GM12878 (cell line): Measurements from ENCODE around the gene BATF. TPM values are rescaled to one million over a fixed set of nuclear protein-coding genes. Genes with fewer than 3 reads are reported as not detected.

Source experiments
- ASH2L ChIP-seq: fragments of 300-600, 200-600 bp; sonication (generic); IDR thresholded peaks from 2 replicates; pipeline ENCODE4 v1.6.1; 2017; ENCODE audit warnings: low read depth, mild to moderate bottlenecking, borderline replicate concordance
- CBFB ChIP-seq: IDR thresholded peaks from 2 replicates; pipeline ENCODE4 v1.6.1; 2016; ENCODE audit warnings: antibody characterized with exemption, low read depth
- IKZF2 ChIP-seq, 2 experiments: fragments of 450-650 bp; IDR thresholded peaks; 2 replicates each; pipeline ENCODE4 v1.6.1; 2017; ENCODE audit warnings: mild to moderate bottlenecking in 2 of 2, moderate library complexity in 2 of 2
- KAT2A ChIP-seq: conservative IDR thresholded peaks from 2 replicates; pipeline ENCODE4 v1.6.1; 2011; ENCODE audit warnings: low read depth, low read length; ENCODE audit not compliant: control insufficient read depth
- KLF5 ChIP-seq: fragments of 450-650 bp; IDR thresholded peaks from 2 replicates; pipeline ENCODE4 v1.6.1; 2014; ENCODE audit warnings: mild to moderate bottlenecking; ENCODE audit not compliant: partially characterized antibody
- MEF2A ChIP-seq: IDR thresholded peaks from 2 replicates; pipeline ENCODE4 v1.6.1; 2011; ENCODE audit warnings: low read depth, mild to moderate bottlenecking, low read length, moderate library complexity; ENCODE audit not compliant: insufficient read depth
- RELA ChIP-seq: fragments of 450-650 bp; IDR thresholded peaks from 2 replicates; pipeline ENCODE4 v1.8.0; 2014; ENCODE audit warnings: borderline replicate concordance; ENCODE audit not compliant: partially characterized antibody
- RFX5 ChIP-seq: IDR thresholded peaks from 2 replicates; pipeline ENCODE4 v1.6.1; 2011; ENCODE audit warnings: low read depth, low read length, improper control_type of control experiment
- SIN3A ChIP-seq: IDR thresholded peaks from 2 replicates; pipeline ENCODE4 v1.6.1; 2012; ENCODE audit warnings: low read depth, low read length, improper control_type of control experiment
- SMC3 ChIP-seq: IDR thresholded peaks from 2 replicates; pipeline ENCODE4 v1.6.1; 2011; ENCODE audit warnings: low read length, improper control_type of control experiment, borderline replicate concordance
- SUPT20H ChIP-seq: IDR thresholded peaks from 2 replicates; pipeline ENCODE4 v1.6.1; 2011; ENCODE audit warnings: low read depth, mild to moderate bottlenecking, low read length, moderate library complexity, borderline replicate concordance; ENCODE audit not compliant: control insufficient read depth
- TCF12 ChIP-seq: IDR thresholded peaks from 2 replicates; pipeline ENCODE4 v1.6.1; 2011; ENCODE audit warnings: low read depth, mild to moderate bottlenecking, low read length
- YBX1 ChIP-seq: fragments of 450-650 bp; IDR thresholded peaks from 2 replicates; pipeline ENCODE4 v1.6.1; 2016; ENCODE audit warnings: antibody characterized with exemption
- ZNF207 ChIP-seq: fragments of 450-650 bp; IDR thresholded peaks from 2 replicates; pipeline ENCODE4 v1.6.1; 2014; ENCODE audit warnings: antibody characterized with exemption, mild to moderate bottlenecking, borderline replicate concordance
- polyA plus RNA-seq, 11 experiments: library from polyadenylated mRNA; depleted of rRNA in 4 of 11; unstranded in 6 of 11; stranded (reverse) in 5 of 11; fragments of >200 nt; fragmentation: Nextera tagmentation in 4 of 11; fragmentation: Illumina TruSeq in 1 of 11; extraction: Ambion mirVana in 4 of 11; extraction: Trizol in 1 of 11; gene quantifications; 1 replicate in 1 of 11; 2 replicates in 10 of 11; pipeline versions ENCODE4 v1.2.1 to v1.2.3, GENCODE V29; 2011 to 2016; ENCODE audit warnings: inconsistent platforms in 2 of 11, missing spikeins in 2 of 11, low read depth in 1 of 11
- total RNA-seq, 4 experiments: library from RNA; depleted of rRNA in 3 of 4; stranded (reverse); fragments of >200 nt in 3 of 4; fragmentation: Illumina TruSeq in 1 of 4; extraction: Trizol in 1 of 4; gene quantifications; 2 replicates each; pipeline versions ENCODE4 v1.2.1 to v1.2.3, GENCODE V29; 2013 to 2021
- TF ChIP-seq, protein P1 (sequence below): fragments of 450-650 bp; IDR thresholded peaks from 2 replicates; pipeline ENCODE4 v1.6.1; 2017; ENCODE audit warnings: antibody characterized with exemption, mild to moderate bottlenecking, moderate library complexity
- TF ChIP-seq, protein P2 (sequence below): fragments of 150-350 bp; IDR thresholded peaks from 2 replicates; pipeline ENCODE4 v1.6.1; 2016; ENCODE audit warnings: low read depth, low read length
- TF ChIP-seq, protein P3 (sequence below): fragments of 450-650 bp; IDR thresholded peaks from 2 replicates; pipeline ENCODE4 v1.6.1; 2018; ENCODE audit warnings: mild to moderate bottlenecking, low read depth, moderate library complexity; ENCODE audit not compliant: partially characterized antibody
- TF ChIP-seq, protein P4 (sequence below): fragments of 450-650 bp; IDR thresholded peaks from 2 replicates; pipeline ENCODE4 v1.6.1; 2017; ENCODE audit warnings: borderline replicate concordance
- TF ChIP-seq, protein P5 (sequence below): IDR thresholded peaks from 2 replicates; pipeline ENCODE4 v1.6.1; 2012; ENCODE audit warnings: low read length, inconsistent platforms

Gene BATF
- total and polyA plus RNA-seq, 10 of the 15 experiments (the other 5 are each of a cell fraction or from before 2014, with no cell fraction given): 10.0 to 154 (median 103) TPM

DNA sequence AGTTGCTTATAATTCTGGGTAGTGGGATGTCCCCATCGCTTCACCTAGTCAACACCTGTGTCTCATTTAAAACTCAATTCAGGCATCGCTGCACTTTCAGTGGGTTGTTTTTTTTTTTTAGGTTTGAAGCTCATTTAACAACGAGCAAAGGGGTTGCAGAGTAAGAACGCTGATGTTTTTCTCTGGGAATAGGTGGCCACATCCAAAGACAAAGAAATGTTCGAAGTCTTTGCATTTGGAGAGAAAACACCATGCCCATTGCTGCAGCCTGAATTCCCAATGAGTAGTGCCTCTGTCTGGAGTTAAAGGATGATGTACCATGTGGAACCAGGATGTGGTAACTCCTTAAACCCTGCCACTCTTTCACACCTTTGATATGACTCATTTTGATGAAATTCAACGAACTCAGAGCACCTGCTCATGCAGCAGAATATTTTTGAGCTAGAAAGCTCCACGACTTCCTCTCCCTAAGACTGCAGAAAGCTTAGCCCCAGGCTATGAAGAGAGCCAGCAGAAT lies 35.1 kb upstream of the BATF start (continued):
- TF ChIP-seq, protein P1, sequence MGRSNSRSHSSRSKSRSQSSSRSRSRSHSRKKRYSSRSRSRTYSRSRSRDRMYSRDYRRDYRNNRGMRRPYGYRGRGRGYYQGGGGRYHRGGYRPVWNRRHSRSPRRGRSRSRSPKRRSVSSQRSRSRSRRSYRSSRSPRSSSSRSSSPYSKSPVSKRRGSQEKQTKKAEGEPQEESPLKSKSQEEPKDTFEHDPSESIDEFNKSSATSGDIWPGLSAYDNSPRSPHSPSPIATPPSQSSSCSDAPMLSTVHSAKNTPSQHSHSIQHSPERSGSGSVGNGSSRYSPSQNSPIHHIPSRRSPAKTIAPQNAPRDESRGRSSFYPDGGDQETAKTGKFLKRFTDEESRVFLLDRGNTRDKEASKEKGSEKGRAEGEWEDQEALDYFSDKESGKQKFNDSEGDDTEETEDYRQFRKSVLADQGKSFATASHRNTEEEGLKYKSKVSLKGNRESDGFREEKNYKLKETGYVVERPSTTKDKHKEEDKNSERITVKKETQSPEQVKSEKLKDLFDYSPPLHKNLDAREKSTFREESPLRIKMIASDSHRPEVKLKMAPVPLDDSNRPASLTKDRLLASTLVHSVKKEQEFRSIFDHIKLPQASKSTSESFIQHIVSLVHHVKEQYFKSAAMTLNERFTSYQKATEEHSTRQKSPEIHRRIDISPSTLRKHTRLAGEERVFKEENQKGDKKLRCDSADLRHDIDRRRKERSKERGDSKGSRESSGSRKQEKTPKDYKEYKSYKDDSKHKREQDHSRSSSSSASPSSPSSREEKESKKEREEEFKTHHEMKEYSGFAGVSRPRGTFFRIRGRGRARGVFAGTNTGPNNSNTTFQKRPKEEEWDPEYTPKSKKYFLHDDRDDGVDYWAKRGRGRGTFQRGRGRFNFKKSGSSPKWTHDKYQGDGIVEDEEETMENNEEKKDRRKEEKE: no peak
- TF ChIP-seq, protein P2, sequence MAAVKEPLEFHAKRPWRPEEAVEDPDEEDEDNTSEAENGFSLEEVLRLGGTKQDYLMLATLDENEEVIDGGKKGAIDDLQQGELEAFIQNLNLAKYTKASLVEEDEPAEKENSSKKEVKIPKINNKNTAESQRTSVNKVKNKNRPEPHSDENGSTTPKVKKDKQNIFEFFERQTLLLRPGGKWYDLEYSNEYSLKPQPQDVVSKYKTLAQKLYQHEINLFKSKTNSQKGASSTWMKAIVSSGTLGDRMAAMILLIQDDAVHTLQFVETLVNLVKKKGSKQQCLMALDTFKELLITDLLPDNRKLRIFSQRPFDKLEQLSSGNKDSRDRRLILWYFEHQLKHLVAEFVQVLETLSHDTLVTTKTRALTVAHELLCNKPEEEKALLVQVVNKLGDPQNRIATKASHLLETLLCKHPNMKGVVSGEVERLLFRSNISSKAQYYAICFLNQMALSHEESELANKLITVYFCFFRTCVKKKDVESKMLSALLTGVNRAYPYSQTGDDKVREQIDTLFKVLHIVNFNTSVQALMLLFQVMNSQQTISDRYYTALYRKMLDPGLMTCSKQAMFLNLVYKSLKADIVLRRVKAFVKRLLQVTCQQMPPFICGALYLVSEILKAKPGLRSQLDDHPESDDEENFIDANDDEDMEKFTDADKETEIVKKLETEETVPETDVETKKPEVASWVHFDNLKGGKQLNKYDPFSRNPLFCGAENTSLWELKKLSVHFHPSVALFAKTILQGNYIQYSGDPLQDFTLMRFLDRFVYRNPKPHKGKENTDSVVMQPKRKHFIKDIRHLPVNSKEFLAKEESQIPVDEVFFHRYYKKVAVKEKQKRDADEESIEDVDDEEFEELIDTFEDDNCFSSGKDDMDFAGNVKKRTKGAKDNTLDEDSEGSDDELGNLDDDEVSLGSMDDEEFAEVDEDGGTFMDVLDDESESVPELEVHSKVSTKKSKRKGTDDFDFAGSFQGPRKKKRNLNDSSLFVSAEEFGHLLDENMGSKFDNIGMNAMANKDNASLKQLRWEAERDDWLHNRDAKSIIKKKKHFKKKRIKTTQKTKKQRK: no peak
- TF ChIP-seq ZNF207 (no peak), RELA (no peak), RFX5 (no peak), TCF12 (peak; percentile 96), KAT2A (no peak), ASH2L (no peak), SUPT20H (no peak), YBX1 (no peak), KLF5 (no peak), IKZF2 (IDR thresholded peaks at IDR 0.05) (peak; percentile 99), SMC3 (no peak), SIN3A (no peak), CBFB (peak; percentile 87; the same call in 1 of the 2 replicates), MEF2A (no peak)
- TF ChIP-seq, protein P3, sequence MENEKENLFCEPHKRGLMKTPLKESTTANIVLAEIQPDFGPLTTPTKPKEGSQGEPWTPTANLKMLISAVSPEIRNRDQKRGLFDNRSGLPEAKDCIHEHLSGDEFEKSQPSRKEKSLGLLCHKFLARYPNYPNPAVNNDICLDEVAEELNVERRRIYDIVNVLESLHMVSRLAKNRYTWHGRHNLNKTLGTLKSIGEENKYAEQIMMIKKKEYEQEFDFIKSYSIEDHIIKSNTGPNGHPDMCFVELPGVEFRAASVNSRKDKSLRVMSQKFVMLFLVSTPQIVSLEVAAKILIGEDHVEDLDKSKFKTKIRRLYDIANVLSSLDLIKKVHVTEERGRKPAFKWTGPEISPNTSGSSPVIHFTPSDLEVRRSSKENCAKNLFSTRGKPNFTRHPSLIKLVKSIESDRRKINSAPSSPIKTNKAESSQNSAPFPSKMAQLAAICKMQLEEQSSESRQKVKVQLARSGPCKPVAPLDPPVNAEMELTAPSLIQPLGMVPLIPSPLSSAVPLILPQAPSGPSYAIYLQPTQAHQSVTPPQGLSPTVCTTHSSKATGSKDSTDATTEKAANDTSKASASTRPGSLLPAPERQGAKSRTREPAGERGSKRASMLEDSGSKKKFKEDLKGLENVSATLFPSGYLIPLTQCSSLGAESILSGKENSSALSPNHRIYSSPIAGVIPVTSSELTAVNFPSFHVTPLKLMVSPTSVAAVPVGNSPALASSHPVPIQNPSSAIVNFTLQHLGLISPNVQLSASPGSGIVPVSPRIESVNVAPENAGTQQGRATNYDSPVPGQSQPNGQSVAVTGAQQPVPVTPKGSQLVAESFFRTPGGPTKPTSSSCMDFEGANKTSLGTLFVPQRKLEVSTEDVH: no peak
- TF ChIP-seq, protein P4, sequence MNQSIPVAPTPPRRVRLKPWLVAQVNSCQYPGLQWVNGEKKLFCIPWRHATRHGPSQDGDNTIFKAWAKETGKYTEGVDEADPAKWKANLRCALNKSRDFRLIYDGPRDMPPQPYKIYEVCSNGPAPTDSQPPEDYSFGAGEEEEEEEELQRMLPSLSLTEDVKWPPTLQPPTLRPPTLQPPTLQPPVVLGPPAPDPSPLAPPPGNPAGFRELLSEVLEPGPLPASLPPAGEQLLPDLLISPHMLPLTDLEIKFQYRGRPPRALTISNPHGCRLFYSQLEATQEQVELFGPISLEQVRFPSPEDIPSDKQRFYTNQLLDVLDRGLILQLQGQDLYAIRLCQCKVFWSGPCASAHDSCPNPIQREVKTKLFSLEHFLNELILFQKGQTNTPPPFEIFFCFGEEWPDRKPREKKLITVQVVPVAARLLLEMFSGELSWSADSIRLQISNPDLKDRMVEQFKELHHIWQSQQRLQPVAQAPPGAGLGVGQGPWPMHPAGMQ: no peak
- TF ChIP-seq, protein P5, sequence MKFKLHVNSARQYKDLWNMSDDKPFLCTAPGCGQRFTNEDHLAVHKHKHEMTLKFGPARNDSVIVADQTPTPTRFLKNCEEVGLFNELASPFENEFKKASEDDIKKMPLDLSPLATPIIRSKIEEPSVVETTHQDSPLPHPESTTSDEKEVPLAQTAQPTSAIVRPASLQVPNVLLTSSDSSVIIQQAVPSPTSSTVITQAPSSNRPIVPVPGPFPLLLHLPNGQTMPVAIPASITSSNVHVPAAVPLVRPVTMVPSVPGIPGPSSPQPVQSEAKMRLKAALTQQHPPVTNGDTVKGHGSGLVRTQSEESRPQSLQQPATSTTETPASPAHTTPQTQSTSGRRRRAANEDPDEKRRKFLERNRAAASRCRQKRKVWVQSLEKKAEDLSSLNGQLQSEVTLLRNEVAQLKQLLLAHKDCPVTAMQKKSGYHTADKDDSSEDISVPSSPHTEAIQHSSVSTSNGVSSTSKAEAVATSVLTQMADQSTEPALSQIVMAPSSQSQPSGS: peak; percentile 82
